Neural cell (in vitro differentiated cells): ENCODE results near the gene P4HA2.

Experiments used
- CTCF ChIP-seq: fragments of 450-650 bp; IDR thresholded peaks from 2 replicates; pipeline ENCODE4 v1.5.1; 2014; ENCODE audit warnings: antibody characterized with exemption, mild to moderate bottlenecking, moderate library complexity; ENCODE audit not compliant: poor library complexity, severe bottlenecking
- EP300 ChIP-seq: fragments of 450-650 bp; conservative IDR thresholded peaks from 2 replicates; pipeline ENCODE4 v1.6.1; 2014; ENCODE audit warnings: antibody characterized with exemption, mild to moderate bottlenecking, moderate library complexity; ENCODE audit not compliant: poor library complexity, severe bottlenecking
- EZH2 ChIP-seq: fragments of 200-600, 300-800 bp; shearing (Covaris generic), sonication (generic); IDR thresholded peaks from 2 replicates; pipeline ENCODE4 v1.6.1; 2014; ENCODE audit warnings: antibody characterized with exemption, low read length, borderline replicate concordance, mild to moderate bottlenecking; ENCODE audit not compliant: insufficient read depth, poor library complexity, severe bottlenecking
- POLR2AphosphoS5 ChIP-seq: IDR thresholded peaks from 2 replicates; pipeline ENCODE4 v1.6.1; 2012
- SMC3 ChIP-seq: fragments of 450-650 bp; conservative IDR thresholded peaks from 2 replicates; pipeline ENCODE4 v1.6.1; 2014; ENCODE audit warnings: antibody characterized with exemption, mild to moderate bottlenecking, moderate library complexity; ENCODE audit not compliant: poor library complexity
- TAF1 ChIP-seq: IDR thresholded peaks from 2 replicates; pipeline ENCODE4 v1.6.1; 2012; ENCODE audit warnings: low read depth

DNA sequence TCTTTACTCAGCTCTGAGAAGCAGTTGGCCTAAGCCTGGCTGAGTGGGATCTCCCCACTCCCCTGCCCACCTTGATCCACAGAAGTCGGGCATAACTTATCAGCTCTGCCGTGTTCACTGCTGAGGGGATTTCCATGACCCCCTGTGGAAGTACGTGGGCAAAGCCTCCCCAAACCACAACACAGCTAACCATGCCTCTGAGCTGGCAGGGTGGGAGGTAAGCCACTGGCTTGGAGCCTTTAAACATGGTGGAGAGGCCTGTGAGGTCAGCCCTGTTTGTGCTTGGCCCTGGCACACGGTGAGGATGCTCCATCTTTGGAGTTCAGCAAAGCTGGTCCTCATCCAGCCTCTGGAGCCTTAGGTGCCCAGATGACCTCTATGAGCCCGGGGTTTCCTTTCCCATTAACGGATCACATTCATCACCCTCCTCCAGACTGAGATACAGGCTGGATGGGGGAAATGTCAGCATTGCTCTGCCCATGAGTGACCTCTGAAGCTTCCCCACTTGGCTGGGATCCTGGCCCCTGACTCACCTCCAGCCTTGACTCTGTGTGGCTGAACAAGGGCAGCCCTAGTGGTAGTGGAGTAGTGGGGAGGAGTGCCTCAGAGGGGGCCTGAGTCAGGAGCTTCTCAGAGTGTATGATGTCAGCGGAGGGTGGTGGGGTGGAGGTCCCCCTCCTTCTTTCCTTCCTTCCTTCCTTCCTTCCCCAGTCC, 36.1 kb upstream of the P4HA2 start:
- no peak for TF ChIP-seq POLR2AphosphoS5
- no peak for TF ChIP-seq CTCF
- TF ChIP-seq EP300 = no peak
- no peak for TF ChIP-seq SMC3
- TF ChIP-seq EZH2 = no peak
- TF ChIP-seq TAF1 = no peak
